HEK293 (cell line): Measurements from ENCODE around the gene SALL1.

ENCODE experiments used
- HOXD13 ChIP-seq: sonication (generic); formaldehyde crosslinking; IDR thresholded peaks from 2 replicates; pipeline ENCODE4 v1.8.0; 2022; ENCODE audit warnings: missing genetic modification reagents, borderline replicate concordance
- KLF10 ChIP-seq: fragments of 450-650 bp; IDR thresholded peaks from 2 replicates; pipeline ENCODE4 v1.5.1; 2018; ENCODE audit warnings: missing biosample characterization, mild to moderate bottlenecking, missing genetic modification characterization
- PATZ1 ChIP-seq: fragments of 450-650 bp; formaldehyde crosslinking; IDR thresholded peaks from 2 replicates; pipeline ENCODE4 v1.5.1; 2016; ENCODE audit warnings: missing biosample characterization, missing genetic modification characterization
- SALL2 ChIP-seq: fragments of 450-650 bp; formaldehyde crosslinking; IDR thresholded peaks from 2 replicates; pipeline ENCODE4 v1.5.0; 2017; ENCODE audit warnings: missing biosample characterization, mild to moderate bottlenecking, missing genetic modification characterization, borderline replicate concordance
- ZBTB49 ChIP-seq: fragments of 450-650 bp; formaldehyde crosslinking; IDR thresholded peaks from 2 replicates; pipeline ENCODE4 v1.5.1; 2016; ENCODE audit warnings: missing biosample characterization, missing genetic modification characterization, low read depth
- ZNF239 ChIP-seq: fragments of 450-650 bp; formaldehyde crosslinking; IDR thresholded peaks from 2 replicates; pipeline ENCODE4 v1.5.1; 2016; ENCODE audit warnings: missing biosample characterization, missing genetic modification characterization
- ZNF274 ChIP-seq, 2 experiments: fragments of 200-500 bp in 1 of 2; fragments of 450-650 bp in 1 of 2; sonication (Bioruptor generic) in 1 of 2; formaldehyde crosslinking in 1 of 2; IDR thresholded peaks; 2 replicates each; pipeline versions ENCODE4 v1.5.1 to v1.6.1; 2014 to 2016; ENCODE audit warnings: borderline replicate concordance in 1 of 2, inconsistent platforms in 1 of 2, low read length in 1 of 2, missing biosample characterization in 1 of 2, missing genetic modification characterization in 1 of 2
- ZNF558 ChIP-seq: fragments of 450-650 bp; formaldehyde crosslinking; IDR thresholded peaks from 2 replicates; pipeline ENCODE4 v1.5.1; 2016; ENCODE audit warnings: missing biosample characterization, missing genetic modification characterization
- ZNF624 ChIP-seq: fragments of 450-650 bp; formaldehyde crosslinking; IDR thresholded peaks from 2 replicates; pipeline ENCODE4 v1.5.1; 2017; ENCODE audit warnings: missing biosample characterization, missing genetic modification characterization
- TF ChIP-seq, protein P1 (sequence below): fragments of 450-650 bp; formaldehyde crosslinking; IDR thresholded peaks from 2 replicates; pipeline ENCODE4 v1.5.1; 2016; ENCODE audit warnings: missing biosample characterization, missing genetic modification characterization

DNA sequence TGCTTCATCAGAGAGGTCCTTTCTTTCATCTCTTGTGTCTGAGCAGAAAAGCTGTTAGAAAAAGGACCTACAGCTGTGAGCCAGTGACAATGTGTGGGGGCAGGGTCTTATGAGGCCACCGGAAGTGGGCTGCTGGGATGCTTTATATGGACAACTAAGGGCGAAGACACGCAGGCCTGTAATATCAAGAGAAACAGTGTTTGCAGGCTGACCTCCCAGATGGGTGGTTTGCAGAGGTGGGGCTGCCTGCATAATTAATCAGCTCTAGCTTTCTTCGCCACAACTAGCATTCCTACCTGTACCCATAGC is 30.4 kb upstream of the SALL1 start:
- TF ChIP-seq, protein P1, sequence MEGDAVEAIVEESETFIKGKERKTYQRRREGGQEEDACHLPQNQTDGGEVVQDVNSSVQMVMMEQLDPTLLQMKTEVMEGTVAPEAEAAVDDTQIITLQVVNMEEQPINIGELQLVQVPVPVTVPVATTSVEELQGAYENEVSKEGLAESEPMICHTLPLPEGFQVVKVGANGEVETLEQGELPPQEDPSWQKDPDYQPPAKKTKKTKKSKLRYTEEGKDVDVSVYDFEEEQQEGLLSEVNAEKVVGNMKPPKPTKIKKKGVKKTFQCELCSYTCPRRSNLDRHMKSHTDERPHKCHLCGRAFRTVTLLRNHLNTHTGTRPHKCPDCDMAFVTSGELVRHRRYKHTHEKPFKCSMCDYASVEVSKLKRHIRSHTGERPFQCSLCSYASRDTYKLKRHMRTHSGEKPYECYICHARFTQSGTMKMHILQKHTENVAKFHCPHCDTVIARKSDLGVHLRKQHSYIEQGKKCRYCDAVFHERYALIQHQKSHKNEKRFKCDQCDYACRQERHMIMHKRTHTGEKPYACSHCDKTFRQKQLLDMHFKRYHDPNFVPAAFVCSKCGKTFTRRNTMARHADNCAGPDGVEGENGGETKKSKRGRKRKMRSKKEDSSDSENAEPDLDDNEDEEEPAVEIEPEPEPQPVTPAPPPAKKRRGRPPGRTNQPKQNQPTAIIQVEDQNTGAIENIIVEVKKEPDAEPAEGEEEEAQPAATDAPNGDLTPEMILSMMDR (tag by site-specific recombination) = no peak
- TF ChIP-seq ZNF274 (IDR thresholded peaks at IDR 0.05; ENCODE audit: low read length) (no peak), ZNF274 (tag by site-specific recombination; IDR thresholded peaks at IDR 0.05; ENCODE audit: borderline replicate concordance) (no peak), SALL2 (tag by site-specific recombination) (no peak), ZNF624 (tag by site-specific recombination) (no peak), ZNF239 (tag by site-specific recombination) (no peak), ZBTB49 (no peak), PATZ1 (no peak), ZNF558 (no peak), HOXD13 (no peak), KLF10 (tag by site-specific recombination) (no peak)
